ENCODE measurements around the gene FAM111A.

DNA sequence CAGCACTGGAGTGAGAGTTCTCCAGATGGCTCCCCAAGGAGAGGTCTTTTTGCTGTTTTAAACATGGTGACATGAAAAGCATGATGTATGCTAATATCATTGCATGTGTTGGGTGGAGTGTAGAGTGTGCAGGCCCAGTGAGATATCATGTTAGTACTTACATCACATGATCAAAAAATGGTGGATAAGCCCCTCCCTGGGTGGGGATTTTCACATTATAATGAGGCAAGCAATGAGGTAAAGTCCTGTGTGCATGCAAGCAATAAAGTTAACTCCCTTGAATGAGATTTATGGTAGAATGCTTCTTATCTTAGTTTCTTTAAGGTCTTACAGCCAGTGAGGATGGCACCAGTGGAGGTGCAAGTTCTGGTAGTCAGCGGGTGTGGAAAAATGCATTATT, 27.1 kb upstream of the FAM111A start:
- TF ChIP-seq, protein P1, sequence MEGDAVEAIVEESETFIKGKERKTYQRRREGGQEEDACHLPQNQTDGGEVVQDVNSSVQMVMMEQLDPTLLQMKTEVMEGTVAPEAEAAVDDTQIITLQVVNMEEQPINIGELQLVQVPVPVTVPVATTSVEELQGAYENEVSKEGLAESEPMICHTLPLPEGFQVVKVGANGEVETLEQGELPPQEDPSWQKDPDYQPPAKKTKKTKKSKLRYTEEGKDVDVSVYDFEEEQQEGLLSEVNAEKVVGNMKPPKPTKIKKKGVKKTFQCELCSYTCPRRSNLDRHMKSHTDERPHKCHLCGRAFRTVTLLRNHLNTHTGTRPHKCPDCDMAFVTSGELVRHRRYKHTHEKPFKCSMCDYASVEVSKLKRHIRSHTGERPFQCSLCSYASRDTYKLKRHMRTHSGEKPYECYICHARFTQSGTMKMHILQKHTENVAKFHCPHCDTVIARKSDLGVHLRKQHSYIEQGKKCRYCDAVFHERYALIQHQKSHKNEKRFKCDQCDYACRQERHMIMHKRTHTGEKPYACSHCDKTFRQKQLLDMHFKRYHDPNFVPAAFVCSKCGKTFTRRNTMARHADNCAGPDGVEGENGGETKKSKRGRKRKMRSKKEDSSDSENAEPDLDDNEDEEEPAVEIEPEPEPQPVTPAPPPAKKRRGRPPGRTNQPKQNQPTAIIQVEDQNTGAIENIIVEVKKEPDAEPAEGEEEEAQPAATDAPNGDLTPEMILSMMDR (IDR thresholded peaks at IDR 0.05): no peak
- TF ChIP-seq POLR2A (IDR thresholded peaks at IDR 0.05): no peak

Data from adrenal gland (tissue), 5 donors.